HepG2 (cell line): ENCODE data around the gene ABHD12. TPM values are rescaled to one million over a fixed set of nuclear protein-coding genes. Genes with fewer than 3 reads are reported as not detected.
A peak's percentile ranks its signal among the peaks of the same experiment; 100 is the strongest.

Experiments
- ATF1 ChIP-seq: IDR thresholded peaks from 2 replicates; pipeline ENCODE4 v1.6.1; 2016; ENCODE audit warnings: mild to moderate bottlenecking, control low read depth
- CBX5 ChIP-seq: sonication (generic); formaldehyde crosslinking; IDR thresholded peaks from 2 replicates; pipeline ENCODE4 v1.4.0; 2020; ENCODE audit warnings: missing genetic modification reagents, borderline replicate concordance
- DNMT3B ChIP-seq: conservative IDR thresholded peaks from 2 replicates; pipeline ENCODE4 v1.6.1; 2016; ENCODE audit warnings: missing biosample characterization, control low read depth
- GZF1 ChIP-seq: sonication (generic); formaldehyde crosslinking; IDR thresholded peaks from 2 replicates; pipeline ENCODE4 v1.5.1; 2020; ENCODE audit warnings: mild to moderate bottlenecking, missing genetic modification reagents
- NFE2L1 ChIP-seq: sonication (generic); formaldehyde crosslinking; IDR thresholded peaks from 2 replicates; pipeline ENCODE4 v1.4.0; 2020; ENCODE audit warnings: missing genetic modification reagents, mild to moderate bottlenecking, borderline replicate concordance
- POLR2A ChIP-seq, 2 experiments: IDR thresholded peaks; 2 replicates each; pipeline ENCODE4 v1.6.1; 2011; ENCODE audit warnings: low read depth in 2 of 2, low read length in 2 of 2, mild to moderate bottlenecking in 1 of 2, moderate library complexity in 1 of 2; ENCODE audit not compliant: insufficient read depth in 1 of 2
- RFX3 ChIP-seq: IDR thresholded peaks from 2 replicates; pipeline ENCODE4 v1.6.1; 2016; ENCODE audit warnings: missing biosample characterization, missing genetic modification reagents
- YEATS2 ChIP-seq: sonication (generic); formaldehyde crosslinking; IDR thresholded peaks from 2 replicates; pipeline ENCODE4 v1.4.0; 2020; ENCODE audit warnings: missing genetic modification reagents, borderline replicate concordance
- ZBTB42 ChIP-seq: sonication (generic); formaldehyde crosslinking; IDR thresholded peaks from 2 replicates; pipeline ENCODE4 v1.5.0; 2020; ENCODE audit warnings: mild to moderate bottlenecking, missing genetic modification reagents
- ZNF274 ChIP-seq: sonication (generic); formaldehyde crosslinking; IDR thresholded peaks from 2 replicates; pipeline ENCODE4 v1.5.1; 2020; ENCODE audit warnings: mild to moderate bottlenecking, missing genetic modification reagents
- ZNF510 ChIP-seq: sonication (generic); formaldehyde crosslinking; IDR thresholded peaks from 2 replicates; pipeline ENCODE4 v1.4.0; 2020; ENCODE audit warnings: low read depth, mild to moderate bottlenecking, missing genetic modification reagents
- ZNF761 ChIP-seq: sonication (generic); formaldehyde crosslinking; conservative IDR thresholded peaks from 2 replicates; pipeline ENCODE4 v1.4.0; 2020; ENCODE audit warnings: mild to moderate bottlenecking, missing genetic modification reagents
- polyA plus RNA-seq, 8 experiments: library from polyadenylated mRNA; depleted of rRNA in 3 of 8; stranded (reverse) in 7 of 8; unstranded in 1 of 8; fragments of >200 nt; fragmentation: Illumina TruSeq in 4 of 8; extraction: Trizol in 4 of 8; gene quantifications; 2 replicates each; pipeline versions ENCODE4 v1.2.1 to v1.2.3, GENCODE V29; 2011 to 2016; ENCODE audit warnings: low read depth in 4 of 8, missing spikeins in 1 of 8, mixed read lengths in 1 of 8; ENCODE audit not compliant: insufficient read depth in 1 of 8
- total RNA-seq, 5 experiments: library from RNA; depleted of rRNA; stranded (reverse); fragments of >200 nt; fragmentation: Illumina TruSeq; extraction: Trizol; gene quantifications; 2 replicates each; pipeline ENCODE4 v1.2.3, GENCODE V29; 2016; ENCODE audit warnings: low read depth in 1 of 5
- TF ChIP-seq, protein P1 (sequence below): sonication (generic); formaldehyde crosslinking; IDR thresholded peaks from 2 replicates; pipeline ENCODE4 v1.8.0; 2023; ENCODE audit warnings: mild to moderate bottlenecking, missing genetic modification reagents
- TF ChIP-seq, protein P2 (sequence below): sonication (generic); formaldehyde crosslinking; IDR thresholded peaks from 2 replicates; pipeline ENCODE4 v1.4.0; 2020; ENCODE audit warnings: missing genetic modification reagents, borderline replicate concordance
- TF ChIP-seq, protein P3 (sequence below): sonication (generic); formaldehyde crosslinking; IDR thresholded peaks from 2 replicates; pipeline ENCODE4 v1.4.0; 2020; ENCODE audit warnings: missing genetic modification reagents
- TF ChIP-seq, protein P4 (sequence below): sonication (generic); formaldehyde crosslinking; conservative IDR thresholded peaks from 2 replicates; pipeline ENCODE4 v1.8.0; 2022; ENCODE audit warnings: mild to moderate bottlenecking, moderate library complexity, missing genetic modification reagents
- TF ChIP-seq, protein P5 (sequence below): sonication (generic); formaldehyde crosslinking; IDR thresholded peaks from 2 replicates; pipeline ENCODE4 v1.4.0; 2020; ENCODE audit warnings: missing genetic modification reagents
- TF ChIP-seq, protein P6 (sequence below): sonication (generic); formaldehyde crosslinking; IDR thresholded peaks from 2 replicates; pipeline ENCODE4 v1.4.0; 2020; ENCODE audit warnings: low read depth, mild to moderate bottlenecking, missing genetic modification reagents

The ABHD12 gene
- total and polyA plus RNA-seq, 2 of the 13 experiments (the other 11 are each of a cell fraction or from before 2014, with no cell fraction given): 23.5 to 72.1 TPM

DNA sequence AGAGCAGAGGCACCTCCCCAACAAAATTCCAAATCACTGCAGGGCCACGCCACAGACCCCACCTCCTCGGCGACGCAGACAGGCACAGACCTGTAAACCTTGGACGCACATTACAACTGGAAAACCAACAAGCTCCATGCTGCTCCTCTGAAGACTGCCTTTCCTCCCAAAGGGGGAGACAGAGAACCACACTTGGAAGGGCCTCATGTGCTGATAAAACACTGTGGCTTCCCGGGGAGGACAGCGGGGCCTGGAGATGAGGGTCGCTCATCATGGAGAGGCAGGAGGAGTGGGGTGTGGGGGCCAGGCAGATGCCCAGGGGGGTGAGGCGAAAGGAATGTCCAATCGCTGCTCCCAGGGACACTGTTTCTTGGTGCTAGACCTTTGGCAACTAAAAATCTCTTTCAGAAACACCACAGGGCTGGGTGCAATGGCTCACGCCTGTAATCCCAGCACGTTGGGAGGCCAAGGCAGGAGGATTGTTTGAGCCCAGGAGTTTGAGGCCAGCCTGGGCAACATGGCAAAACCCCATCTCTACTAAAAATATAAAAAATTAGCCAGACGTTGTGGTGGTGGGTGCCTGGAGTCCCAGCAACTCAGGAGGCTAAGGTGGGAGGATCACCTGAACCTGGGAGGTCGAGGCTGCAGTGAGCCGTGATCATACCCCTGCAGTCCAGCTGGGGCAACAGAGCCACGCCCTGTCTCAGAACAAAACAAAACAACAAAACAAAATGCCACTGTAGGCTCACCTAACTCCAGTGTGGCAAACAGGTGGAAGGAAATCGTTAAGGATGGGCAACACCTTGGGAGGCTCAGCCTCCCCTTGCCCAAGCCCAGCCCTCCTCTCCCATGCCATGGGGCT, 53.8 kb downstream of the ABHD12 start (continued):
- TF ChIP-seq, protein P1, sequence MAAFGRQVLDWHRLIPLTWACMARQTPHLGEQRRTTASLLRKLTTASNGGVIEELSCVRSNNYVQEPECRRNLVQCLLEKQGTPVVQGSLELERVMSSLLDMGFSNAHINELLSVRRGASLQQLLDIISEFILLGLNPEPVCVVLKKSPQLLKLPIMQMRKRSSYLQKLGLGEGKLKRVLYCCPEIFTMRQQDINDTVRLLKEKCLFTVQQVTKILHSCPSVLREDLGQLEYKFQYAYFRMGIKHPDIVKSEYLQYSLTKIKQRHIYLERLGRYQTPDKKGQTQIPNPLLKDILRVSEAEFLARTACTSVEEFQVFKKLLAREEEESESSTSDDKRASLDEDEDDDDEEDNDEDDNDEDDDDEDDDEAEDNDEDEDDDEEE (CRISPR knock-in tag): no peak
- TF ChIP-seq, protein P2, sequence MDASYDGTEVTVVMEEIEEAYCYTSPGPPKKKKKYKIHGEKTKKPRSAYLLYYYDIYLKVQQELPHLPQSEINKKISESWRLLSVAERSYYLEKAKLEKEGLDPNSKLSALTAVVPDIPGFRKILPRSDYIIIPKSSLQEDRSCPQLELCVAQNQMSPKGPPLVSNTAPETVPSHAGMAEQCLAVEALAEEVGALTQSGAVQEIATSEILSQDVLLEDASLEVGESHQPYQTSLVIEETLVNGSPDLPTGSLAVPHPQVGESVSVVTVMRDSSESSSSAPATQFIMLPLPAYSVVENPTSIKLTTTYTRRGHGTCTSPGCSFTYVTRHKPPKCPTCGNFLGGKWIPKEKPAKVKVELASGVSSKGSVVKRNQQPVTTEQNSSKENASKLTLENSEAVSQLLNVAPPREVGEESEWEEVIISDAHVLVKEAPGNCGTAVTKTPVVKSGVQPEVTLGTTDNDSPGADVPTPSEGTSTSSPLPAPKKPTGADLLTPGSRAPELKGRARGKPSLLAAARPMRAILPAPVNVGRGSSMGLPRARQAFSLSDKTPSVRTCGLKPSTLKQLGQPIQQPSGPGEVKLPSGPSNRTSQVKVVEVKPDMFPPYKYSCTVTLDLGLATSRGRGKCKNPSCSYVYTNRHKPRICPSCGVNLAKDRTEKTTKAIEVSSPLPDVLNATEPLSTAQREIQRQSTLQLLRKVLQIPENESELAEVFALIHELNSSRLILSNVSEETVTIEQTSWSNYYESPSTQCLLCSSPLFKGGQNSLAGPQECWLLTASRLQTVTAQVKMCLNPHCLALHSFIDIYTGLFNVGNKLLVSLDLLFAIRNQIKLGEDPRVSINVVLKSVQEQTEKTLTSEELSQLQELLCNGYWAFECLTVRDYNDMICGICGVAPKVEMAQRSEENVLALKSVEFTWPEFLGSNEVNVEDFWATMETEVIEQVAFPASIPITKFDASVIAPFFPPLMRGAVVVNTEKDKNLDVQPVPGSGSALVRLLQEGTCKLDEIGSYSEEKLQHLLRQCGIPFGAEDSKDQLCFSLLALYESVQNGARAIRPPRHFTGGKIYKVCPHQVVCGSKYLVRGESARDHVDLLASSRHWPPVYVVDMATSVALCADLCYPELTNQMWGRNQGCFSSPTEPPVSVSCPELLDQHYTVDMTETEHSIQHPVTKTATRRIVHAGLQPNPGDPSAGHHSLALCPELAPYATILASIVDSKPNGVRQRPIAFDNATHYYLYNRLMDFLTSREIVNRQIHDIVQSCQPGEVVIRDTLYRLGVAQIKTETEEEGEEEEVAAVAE (CRISPR knock-in tag): 0 out of 2 replicates have a peak, but pooled peaks have one; percentile 42
- TF ChIP-seq ZNF274 (CRISPR knock-in tag): peak; percentile 30; the same call in 1 of the 2 replicates
- TF ChIP-seq, protein P3, sequence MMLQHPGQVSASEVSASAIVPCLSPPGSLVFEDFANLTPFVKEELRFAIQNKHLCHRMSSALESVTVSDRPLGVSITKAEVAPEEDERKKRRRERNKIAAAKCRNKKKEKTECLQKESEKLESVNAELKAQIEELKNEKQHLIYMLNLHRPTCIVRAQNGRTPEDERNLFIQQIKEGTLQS (CRISPR knock-in tag): no peak
- TF ChIP-seq ATF1: no peak
- TF ChIP-seq, protein P4, sequence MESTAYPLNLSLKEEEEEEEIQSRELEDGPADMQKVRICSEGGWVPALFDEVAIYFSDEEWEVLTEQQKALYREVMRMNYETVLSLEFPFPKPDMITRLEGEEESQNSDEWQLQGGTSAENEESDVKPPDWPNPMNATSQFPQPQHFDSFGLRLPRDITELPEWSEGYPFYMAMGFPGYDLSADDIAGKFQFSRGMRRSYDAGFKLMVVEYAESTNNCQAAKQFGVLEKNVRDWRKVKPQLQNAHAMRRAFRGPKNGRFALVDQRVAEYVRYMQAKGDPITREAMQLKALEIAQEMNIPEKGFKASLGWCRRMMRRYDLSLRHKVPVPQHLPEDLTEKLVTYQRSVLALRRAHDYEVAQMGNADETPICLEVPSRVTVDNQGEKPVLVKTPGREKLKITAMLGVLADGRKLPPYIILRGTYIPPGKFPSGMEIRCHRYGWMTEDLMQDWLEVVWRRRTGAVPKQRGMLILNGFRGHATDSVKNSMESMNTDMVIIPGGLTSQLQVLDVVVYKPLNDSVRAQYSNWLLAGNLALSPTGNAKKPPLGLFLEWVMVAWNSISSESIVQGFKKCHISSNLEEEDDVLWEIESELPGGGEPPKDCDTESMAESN (CRISPR knock-in tag): no peak
- TF ChIP-seq GZF1 (CRISPR knock-in tag): no peak
- no peak for TF ChIP-seq NFE2L1
- no peak for TF ChIP-seq RFX3
- TF ChIP-seq ZBTB42 (CRISPR knock-in tag): no peak
- TF ChIP-seq, protein P5, sequence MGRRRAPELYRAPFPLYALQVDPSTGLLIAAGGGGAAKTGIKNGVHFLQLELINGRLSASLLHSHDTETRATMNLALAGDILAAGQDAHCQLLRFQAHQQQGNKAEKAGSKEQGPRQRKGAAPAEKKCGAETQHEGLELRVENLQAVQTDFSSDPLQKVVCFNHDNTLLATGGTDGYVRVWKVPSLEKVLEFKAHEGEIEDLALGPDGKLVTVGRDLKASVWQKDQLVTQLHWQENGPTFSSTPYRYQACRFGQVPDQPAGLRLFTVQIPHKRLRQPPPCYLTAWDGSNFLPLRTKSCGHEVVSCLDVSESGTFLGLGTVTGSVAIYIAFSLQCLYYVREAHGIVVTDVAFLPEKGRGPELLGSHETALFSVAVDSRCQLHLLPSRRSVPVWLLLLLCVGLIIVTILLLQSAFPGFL (CRISPR knock-in tag): no peak
- TF ChIP-seq ZNF761: no peak
- TF ChIP-seq, protein P6, sequence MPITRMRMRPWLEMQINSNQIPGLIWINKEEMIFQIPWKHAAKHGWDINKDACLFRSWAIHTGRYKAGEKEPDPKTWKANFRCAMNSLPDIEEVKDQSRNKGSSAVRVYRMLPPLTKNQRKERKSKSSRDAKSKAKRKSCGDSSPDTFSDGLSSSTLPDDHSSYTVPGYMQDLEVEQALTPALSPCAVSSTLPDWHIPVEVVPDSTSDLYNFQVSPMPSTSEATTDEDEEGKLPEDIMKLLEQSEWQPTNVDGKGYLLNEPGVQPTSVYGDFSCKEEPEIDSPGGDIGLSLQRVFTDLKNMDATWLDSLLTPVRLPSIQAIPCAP (CRISPR knock-in tag): no peak
- TF ChIP-seq YEATS2 (CRISPR knock-in tag): no peak
- no peak for TF ChIP-seq DNMT3B (CRISPR knock-in tag)
- 0 out of 2 replicates have a peak, but pooled peaks have one; percentile 57 for TF ChIP-seq CBX5 (CRISPR knock-in tag)
- no peak for TF ChIP-seq ZNF510 (CRISPR knock-in tag)
- no peak for TF ChIP-seq POLR2A (IDR thresholded peaks at IDR 0.05; ENCODE audit: insufficient read depth in 1 of 2, low read depth in 2 of 2, low read length in 2 of 2)
